GM19099 (cell line): ENCODE results near the gene BCAS1.

Source experiments
- POLR2A ChIP-seq: IDR thresholded peaks from 3 replicates; pipeline ENCODE4 v1.6.1; 2011; ENCODE audit warnings: low read depth; ENCODE audit not compliant: insufficient read length; ENCODE audit errors: extremely low read depth

Gene BCAS1

DNA sequence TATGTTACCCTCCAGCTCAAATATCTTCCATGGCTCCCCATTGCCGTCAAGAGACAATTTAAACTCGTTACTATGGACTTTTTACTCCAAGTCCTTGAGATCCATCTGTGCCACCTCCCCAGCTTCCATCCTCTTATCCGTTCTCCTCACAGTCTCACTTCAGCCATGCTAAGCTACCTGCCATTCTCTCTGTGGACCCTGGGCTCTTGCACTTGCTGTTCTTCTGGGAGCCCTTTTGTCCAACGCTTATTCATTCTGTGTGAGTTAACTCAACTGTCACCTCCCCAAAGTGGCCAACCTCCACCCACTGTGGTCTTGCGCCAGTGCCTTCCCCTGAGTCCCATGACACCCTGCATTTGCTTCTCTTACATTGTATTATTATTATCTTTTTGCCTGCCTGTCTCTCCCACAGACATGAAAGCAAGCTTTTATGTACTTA, 132.4 kb downstream of the BCAS1 start:
- no peak for TF ChIP-seq POLR2A

DNA sequence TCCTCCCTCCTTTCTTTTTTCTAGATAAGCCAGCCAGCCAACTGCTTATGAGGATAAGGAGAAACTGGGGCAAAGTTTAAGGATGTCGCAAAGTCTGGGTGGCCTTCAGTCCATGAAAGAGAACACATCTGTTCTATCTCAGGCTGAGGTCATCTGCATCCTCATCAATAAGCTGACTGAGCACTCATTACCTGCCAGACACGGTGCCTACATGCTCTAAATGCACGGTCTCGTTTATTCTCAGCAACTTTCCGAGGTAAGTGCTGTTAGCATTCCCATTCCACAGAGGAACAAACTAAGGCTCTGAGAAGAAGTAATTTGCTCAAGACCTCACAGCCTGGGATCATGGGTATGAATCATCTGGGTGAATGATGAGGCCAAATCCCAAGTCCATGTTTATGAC, 133.1 kb downstream of the BCAS1 start:
- TF ChIP-seq POLR2A: no peak

DNA sequence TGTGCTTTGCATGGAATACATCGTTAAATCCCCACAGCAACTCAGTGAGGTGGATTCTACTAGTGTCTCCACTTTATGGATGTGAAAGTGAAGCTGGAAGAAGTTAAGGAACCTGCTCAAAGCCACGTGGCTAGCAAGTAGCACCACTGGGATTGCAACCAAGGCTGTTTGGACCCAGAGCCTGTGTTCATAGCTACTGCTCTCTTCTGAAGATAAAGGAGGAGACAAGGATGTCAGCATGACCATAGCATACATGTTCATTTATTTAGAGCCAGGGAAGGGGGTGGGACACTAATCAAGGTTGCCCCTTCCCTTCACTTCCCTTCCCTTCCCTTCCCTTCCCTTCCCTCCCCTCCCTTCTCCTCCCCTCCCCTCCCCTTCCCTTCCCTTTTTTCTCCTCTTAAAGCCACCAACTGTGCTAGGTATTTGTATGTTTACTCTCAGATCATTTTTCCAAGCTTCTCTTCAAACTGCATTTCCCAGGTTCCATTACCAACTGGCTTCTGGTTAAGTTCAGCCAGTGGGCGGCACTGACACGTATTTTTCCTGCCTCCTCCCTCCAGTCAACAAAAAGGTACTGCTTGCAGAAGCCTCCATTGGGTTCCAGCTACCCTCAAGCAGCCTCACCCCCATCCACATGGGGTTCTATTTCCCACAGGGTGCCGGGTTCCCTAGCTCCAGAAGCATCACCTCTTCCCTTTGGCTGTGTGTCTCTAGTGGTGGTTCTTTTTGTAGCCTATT, 134.9 kb downstream of the BCAS1 start:
- TF ChIP-seq POLR2A: no peak

DNA sequence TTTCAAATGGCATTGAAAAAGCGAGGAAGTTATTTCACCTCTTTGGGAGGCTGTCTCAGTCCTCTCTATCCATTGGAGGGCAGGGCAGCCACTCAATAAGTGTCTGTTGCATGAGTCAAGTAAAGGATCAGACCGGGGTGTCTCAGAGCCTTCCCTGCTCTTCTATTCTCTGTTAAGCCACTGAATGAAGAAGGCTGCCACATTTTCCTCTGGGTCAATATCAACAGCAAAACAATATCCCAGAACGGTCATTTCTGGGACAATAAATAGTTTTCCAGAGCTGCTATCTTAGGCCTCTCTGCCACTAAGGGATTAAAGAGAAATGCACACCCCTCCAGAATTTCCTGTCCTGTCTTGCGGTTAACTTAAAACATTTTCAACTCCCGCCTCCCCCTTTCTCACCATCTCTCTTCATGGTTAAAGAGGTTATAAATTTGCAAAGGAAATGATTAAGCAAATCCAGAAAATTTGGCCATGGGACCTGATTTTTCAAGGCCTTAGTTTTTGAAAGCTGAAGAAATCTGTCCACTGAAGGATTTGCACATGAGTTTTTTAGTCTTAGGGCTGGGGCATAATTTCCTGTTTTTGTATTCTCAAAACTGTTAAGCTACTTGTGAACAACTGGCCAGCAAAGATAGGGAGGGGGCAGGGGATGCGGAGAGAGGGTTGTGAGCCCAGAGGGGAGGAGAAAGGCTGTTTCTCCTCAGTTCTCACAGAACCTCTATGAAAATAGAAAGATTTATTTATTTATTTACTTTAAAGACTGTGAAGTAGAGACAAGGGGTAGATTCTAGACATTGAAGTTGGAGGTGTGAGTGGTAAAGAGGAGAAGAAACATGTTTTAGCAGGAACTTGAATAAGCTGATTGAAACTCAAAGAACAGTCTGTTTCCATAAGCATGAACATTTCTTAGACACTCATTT, 135.7 kb downstream of the BCAS1 start:
- no peak for TF ChIP-seq POLR2A

DNA sequence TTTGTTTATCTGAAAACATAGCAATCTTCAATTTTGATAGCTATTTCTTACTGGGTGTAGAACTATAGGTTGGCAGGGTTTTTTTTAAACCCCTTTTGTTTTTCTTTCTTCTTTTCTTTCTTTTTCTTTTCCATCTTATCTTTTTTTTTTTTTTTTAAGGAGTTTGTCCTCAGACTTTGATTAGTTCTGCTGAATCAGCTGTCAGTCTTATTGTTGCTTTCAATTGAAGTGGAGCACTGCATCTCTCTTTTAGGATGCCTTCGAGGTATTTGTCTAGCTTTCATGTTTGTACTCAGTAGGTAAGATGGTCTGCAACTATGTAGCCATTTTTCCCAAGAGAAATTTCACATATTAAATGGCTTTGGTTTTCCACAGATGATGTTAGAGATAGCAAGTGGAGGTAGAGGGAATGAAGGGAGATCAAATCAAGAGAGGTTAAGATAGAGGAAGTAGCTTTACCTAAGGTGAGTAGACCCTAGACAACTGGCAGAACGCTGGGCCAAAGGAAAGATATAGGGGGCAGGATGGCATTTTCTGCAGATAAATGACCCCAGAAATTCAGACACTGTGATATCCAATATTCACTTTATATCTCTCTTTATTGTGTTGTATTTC, 137.1 kb downstream of the BCAS1 start:
- TF ChIP-seq POLR2A: no peak

DNA sequence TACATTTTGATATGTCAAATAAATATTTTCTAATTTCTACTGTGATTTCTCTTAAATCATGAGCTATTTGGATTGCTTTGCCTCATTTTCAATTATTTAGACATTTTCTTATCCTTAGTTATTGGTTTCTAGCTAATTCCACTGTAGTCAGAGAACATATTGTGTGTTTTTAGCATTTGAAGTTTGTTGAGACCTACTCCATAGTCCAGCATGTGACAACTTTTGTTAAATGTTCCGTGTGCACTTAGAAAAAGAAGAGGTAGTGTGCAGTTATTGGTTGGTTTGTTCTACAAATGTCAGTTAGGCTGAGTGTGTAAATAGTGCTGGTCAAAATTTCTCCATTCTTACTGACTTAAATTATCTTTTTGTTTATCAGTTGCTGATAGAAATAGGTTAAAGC, 138.8 kb downstream of the BCAS1 start:
- no peak for TF ChIP-seq POLR2A

DNA sequence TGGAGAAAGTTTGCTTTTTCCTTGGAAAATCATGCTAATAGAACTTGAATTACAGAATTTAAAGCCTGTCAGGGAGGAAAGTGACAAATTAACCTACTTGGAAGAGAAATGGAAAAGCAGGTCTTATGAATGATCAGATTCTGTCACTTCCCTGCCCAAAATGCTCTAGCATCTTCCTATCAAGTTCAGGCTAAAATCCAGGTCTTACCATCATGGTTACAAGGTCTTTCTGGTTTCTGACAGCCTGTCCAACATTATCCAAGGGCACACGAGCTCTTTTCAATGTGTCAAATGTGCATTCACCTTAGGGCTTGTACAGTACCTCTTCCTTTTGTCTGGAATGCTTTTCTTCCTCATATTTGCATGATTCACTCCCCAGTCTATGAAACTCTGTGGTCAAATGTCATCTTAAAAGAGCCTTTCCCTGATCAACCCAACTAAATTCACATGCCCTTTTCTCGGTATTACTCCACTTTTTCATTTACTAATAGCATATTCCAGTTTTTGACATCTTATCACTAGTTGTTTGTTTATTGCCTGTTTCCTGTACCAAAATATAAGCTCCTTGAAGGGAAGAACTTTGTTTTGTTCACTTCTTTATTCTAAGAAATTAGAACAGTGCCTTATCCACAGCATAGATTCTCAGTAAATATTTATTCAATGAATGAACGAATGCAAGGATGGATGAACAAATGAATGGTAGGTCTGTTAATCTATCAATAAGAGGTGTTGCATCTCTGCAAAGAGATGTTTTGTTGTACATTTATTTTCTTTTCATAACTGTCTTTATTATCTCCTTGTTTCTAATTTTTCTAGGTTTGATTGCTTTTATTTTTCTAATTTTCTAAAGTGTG, 139.5 kb downstream of the BCAS1 start:
- TF ChIP-seq POLR2A: no peak

DNA sequence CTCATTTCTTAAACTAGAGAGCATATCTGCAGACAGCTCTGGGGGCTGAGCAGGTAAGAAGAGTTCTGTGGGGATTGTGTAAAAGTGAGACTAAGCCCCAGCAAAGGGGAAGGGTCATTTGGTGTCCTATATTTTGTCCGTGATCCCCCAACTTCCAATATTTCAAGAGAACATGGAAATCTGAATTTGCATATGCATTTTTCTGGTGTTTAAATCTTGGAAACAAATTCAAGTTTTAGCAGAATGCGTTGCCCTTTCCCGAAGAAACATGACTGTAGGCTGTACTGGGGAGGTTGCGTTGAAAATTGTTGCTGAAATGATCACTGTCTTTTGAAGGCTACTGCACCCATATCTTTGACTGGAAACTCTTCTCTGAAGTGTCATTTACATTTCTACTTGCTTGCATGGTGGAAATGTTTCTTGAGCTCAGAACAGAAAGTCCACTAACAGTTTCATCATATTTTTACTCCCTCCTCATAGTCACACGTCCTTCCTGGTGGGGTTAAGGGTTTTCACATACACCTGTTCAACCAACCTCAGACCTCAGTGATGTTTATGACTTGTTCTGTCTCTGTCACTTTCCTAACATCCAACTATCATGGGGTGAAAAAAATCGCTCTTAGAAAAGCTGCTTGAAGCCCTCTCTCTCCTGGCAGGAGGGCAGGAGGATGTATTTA, 140.3 kb downstream of the BCAS1 start:
- no peak for TF ChIP-seq POLR2A

DNA sequence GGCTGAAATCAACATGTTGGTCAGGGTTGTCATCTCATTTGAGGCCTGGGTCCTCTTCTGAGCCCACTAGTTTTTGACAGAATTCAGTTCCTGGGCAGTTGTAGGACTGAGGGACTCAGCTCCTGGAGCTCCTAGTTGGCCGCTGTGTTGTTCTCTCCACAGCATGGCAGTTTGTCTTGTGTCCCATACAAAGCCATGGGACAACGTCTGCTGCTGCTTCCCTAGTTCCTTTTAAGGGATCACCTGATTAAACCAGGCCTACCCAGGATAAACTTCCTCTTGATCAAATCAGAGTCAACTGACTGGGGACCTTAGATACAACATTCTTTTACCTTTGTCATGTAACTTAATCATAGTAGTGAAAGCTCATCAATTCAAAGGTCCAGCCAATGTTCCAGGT, 141.0 kb downstream of the BCAS1 start:
- TF ChIP-seq POLR2A: no peak

DNA sequence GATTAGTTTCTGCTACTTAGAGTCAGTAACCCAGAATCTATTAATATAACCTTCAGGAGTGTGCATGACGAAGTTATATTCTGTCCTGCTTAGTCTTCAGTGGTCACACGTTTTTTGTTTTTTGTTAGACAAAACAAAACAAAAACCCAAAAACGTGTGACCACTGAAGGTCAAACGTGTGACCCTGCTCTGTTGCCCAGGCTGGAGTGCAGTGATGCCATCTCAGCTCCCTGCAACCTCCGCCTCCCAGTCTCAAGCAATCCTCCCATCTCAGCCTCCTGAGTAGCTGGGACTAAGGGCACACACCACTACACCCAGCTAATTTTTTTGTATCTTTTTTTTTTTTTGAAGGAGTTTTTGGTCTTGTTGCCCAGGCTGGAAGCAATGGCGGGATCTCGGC, 142.4 kb downstream of the BCAS1 start:
- TF ChIP-seq POLR2A: no peak

DNA sequence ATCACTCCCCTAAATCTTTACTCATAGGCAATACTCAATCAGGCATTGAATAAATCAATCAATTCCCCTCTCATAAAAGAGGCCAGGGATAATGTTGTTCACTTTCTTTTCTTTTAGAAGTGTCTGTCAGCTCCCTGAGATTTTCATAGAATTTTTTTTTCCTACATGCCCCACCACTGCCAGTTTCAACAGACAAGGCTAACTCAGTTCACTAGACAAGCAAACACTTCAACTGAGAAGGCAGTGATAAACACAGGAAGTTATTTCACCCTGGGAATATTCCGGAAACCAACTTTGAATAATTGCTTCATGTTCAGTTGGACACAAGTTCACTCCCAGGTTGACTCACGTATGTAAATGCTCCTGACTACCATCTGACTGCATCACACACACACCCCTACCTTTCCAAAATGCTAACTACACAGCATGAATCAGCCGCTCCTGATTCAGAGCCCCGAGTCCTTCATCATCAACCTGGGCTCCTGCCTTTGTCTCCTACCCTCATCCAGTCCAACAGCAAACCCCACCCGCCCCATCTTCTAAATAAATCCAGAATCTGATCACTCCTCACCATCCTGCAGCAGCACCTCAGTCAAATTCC, 143.9 kb downstream of the BCAS1 start:
- TF ChIP-seq POLR2A: peak; percentile 49

DNA sequence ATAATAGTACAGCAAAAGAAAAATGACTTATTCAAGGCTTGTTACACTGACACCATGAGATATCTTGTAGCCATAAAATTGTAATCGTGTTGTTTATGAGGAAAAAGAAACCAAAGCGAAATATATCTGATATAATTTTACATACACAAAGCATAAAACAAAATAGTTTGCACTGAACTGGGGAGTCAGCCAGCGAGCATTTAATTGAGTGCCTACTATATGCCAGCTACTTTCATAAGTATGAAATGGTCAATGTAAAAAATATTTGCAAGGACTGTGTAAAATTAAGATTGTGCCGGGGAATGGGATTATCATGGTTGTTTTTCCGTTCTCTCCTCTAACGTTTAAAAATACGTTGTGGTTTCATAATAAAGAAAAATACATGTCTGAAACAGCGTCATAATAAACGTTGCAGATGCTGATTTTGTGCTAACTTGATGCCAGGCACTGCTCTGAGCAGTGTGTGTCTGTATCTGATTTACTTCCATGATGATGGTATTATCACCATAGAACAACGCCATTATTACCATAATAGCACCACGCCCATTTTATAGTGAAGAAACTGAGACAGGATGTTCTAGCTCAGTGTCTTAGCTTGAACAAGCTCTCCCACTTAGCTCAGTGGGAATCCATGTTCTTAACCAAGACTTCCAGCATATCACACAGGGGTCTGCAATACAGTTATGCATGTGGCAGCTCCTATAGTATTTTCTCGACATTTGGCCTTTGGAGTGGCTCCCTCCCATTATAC, 144.6 kb downstream of the BCAS1 start:
- no peak for TF ChIP-seq POLR2A
